IMR-90 (cell line): ENCODE results near the gene NTN4. TPM values are rescaled to one million over a fixed set of nuclear protein-coding genes. Genes with fewer than 3 reads are reported as not detected.

Experiments
- ATAC-seq: fragments of 200-7000 bp; cut with Tn5 transposase; 2 replicates; pipeline ENCODE4 v1.9.1; 2020; ENCODE audit warnings: low read depth, mild to moderate bottlenecking, moderate library complexity
- BruUV-seq: library from RNA; stranded (reverse); fragments of 400-500 nt; replicated peaks from 2 replicates; lab custom pipeline; 2021; lab: Mats Ljungman, UMichigan
- CTCF ChIA-PET: fragments of 300-600 bp; formaldehyde crosslinking; extraction: SDS; loops from one replicate; lab custom pipeline; 2021; ENCODE audit warnings: antibody characterized with exemption; lab: Yijun Ruan, JAX
- POLR2A ChIA-PET: fragments of 300-600 bp; sonication (Branson Sonifier 250); formaldehyde crosslinking; loops from one replicate; lab custom pipeline; 2022; ENCODE audit warnings: antibody characterized with exemption; ENCODE audit not compliant: unreplicated experiment; lab: Charles Lee
- DNase-seq: peaks from one replicate; pipeline ENCODE4 v3.0.0; 2013
- H2AFZ ChIP-seq: replicated peaks from 2 replicates; pipeline ENCODE3; 2013; ENCODE audit warnings: low read length, mild to moderate bottlenecking; ENCODE audit not compliant: poor library complexity
- H2AK5ac ChIP-seq: 2 replicates; pipeline ENCODE4 v1.6.1; 2013; ENCODE audit warnings: low read depth, low read length, inconsistent platforms
- H2AK9ac ChIP-seq: replicated peaks from 2 replicates; pipeline ENCODE3; 2013; ENCODE audit warnings: mild to moderate bottlenecking, low read depth, low read length, moderate library complexity; ENCODE audit not compliant: poor library complexity
- H2BK120ac ChIP-seq: 2 replicates; pipeline ENCODE4 v1.6.1; 2013; ENCODE audit warnings: low read depth, low read length, inconsistent platforms
- H2BK15ac ChIP-seq: 3 replicates; pipeline ENCODE4 v1.6.1; 2013; ENCODE audit warnings: low read depth, low read length, inconsistent platforms
- H2BK20ac ChIP-seq: 2 replicates; pipeline ENCODE4 v1.6.1; 2013; ENCODE audit warnings: low read depth, mild to moderate bottlenecking, inconsistent platforms, low read length, moderate library complexity
- H2BK5ac ChIP-seq: 2 replicates; pipeline ENCODE4 v1.6.1; 2013; ENCODE audit warnings: mild to moderate bottlenecking, low read depth, low read length, inconsistent platforms; ENCODE audit not compliant: poor library complexity, severe bottlenecking
- H3K14ac ChIP-seq: replicated peaks from 2 replicates; pipeline ENCODE4 v1.6.1; 2013; ENCODE audit warnings: low read depth, low read length, inconsistent platforms
- H3K18ac ChIP-seq: 2 replicates; pipeline ENCODE4 v1.6.1; 2013; ENCODE audit warnings: low read depth, low read length, control low read depth
- H3K23ac ChIP-seq: 2 replicates; pipeline ENCODE4 v1.6.1; 2013; ENCODE audit warnings: low read depth, low read length, inconsistent platforms
- H3K27ac ChIP-seq: 2 replicates; pipeline ENCODE4 v1.5.1; 2013; ENCODE audit warnings: mild to moderate bottlenecking, control low read depth, low read length; ENCODE audit not compliant: insufficient read depth
- H3K27me3 ChIP-seq: 2 replicates; pipeline ENCODE4 v1.6.1; 2013; ENCODE audit warnings: low read length; ENCODE audit not compliant: control insufficient read depth, insufficient read depth
- H3K36me3 ChIP-seq: 2 replicates; pipeline ENCODE4 v1.6.1; 2013; ENCODE audit warnings: low read length, mixed read lengths; ENCODE audit not compliant: control insufficient read depth, insufficient read depth
- H3K4ac ChIP-seq: 2 replicates; pipeline ENCODE4 v1.6.1; 2013; ENCODE audit warnings: low read depth, low read length, inconsistent platforms
- H3K4me1 ChIP-seq: 2 replicates; pipeline ENCODE4 v1.6.1; 2013; ENCODE audit warnings: low read length, mixed read lengths; ENCODE audit not compliant: control insufficient read depth, insufficient read depth
- H3K4me2 ChIP-seq: 2 replicates; pipeline ENCODE4 v1.6.1; 2013; ENCODE audit warnings: low read depth, mild to moderate bottlenecking, control low read depth, low read length, moderate library complexity
- H3K4me3 ChIP-seq: 2 replicates; pipeline ENCODE4 v1.5.1; 2013; ENCODE audit warnings: low read depth, mild to moderate bottlenecking, control low read depth, low read length, moderate library complexity; ENCODE audit not compliant: insufficient read depth
- H3K56ac ChIP-seq: 2 replicates; pipeline ENCODE4 v1.6.1; 2013; ENCODE audit warnings: low read length, inconsistent platforms; ENCODE audit not compliant: insufficient read depth; ENCODE audit errors: extremely low read depth
- H3K79me1 ChIP-seq, 2 experiments: 2 replicates each; pipeline ENCODE4 v1.6.1; 2013; ENCODE audit warnings: low read length in 2 of 2, inconsistent platforms in 1 of 2, low read depth in 1 of 2
- H3K9ac ChIP-seq: 2 replicates; pipeline ENCODE4 v1.6.1; 2013; ENCODE audit warnings: low read depth, low read length, control low read depth
- H3K9me1 ChIP-seq: 2 replicates; pipeline ENCODE4 v1.6.1; 2013; ENCODE audit warnings: low read length, inconsistent platforms; ENCODE audit not compliant: insufficient read depth
- H3K9me3 ChIP-seq: 2 replicates; pipeline ENCODE4 v1.6.1; 2013; ENCODE audit warnings: low read length; ENCODE audit not compliant: control insufficient read depth, insufficient read depth
- H4K20me1 ChIP-seq: 2 replicates; pipeline ENCODE4 v1.6.1; 2013; ENCODE audit warnings: low read length, inconsistent platforms; ENCODE audit not compliant: insufficient read depth
- H4K5ac ChIP-seq: 2 replicates; pipeline ENCODE4 v1.6.1; 2013; ENCODE audit warnings: mild to moderate bottlenecking, low read depth, low read length, control low read depth
- H4K8ac ChIP-seq, 2 experiments: 2 replicates each; pipeline ENCODE4 v1.6.1; 2013; ENCODE audit warnings: low read depth in 2 of 2, low read length in 2 of 2, control low read depth in 1 of 2, inconsistent platforms in 1 of 2
- H4K91ac ChIP-seq: 2 replicates; pipeline ENCODE4 v1.6.1; 2013; ENCODE audit warnings: low read depth, low read length, inconsistent platforms; ENCODE audit not compliant: insufficient read depth
- RFX5 ChIP-seq: IDR thresholded peaks from 2 replicates; pipeline ENCODE4 v1.8.0; 2012; ENCODE audit warnings: low read depth, mild to moderate bottlenecking, low read length, moderate library complexity
- WGBS, 2 experiments: methylation state at CpG; one replicate each; pipeline versions ENCODE4 v1.1.5 to v1.1.7; 2013; ENCODE audit warnings: missing lambda C conversion rate in 2 of 2; ENCODE audit not compliant: insufficient read length in 1 of 2; ENCODE audit errors: extremely low coverage in 2 of 2; 5-methylcytosine and 5-hydroxymethylcytosine counted together
- dilution Hi-C: fragments of 300-500 bp; cut with HindIII; formaldehyde crosslinking; loops from one replicate; pipeline ENCODE4 v1.14.3; 2018; ENCODE audit warnings: low sequenced_read_pairs; ENCODE audit not compliant: unreplicated experiment
- in situ Hi-C: fragments of 300-500 bp; cut with MboI; formaldehyde crosslinking; loops from 3 replicates; pipeline ENCODE4 v1.14.3; 2019; ENCODE audit warnings: low sequenced_read_pairs, inconsistent platforms, mixed read lengths
- intact Hi-C: fragments of 100-400 bp; cut with micrococcal nuclease; formaldehyde crosslinking; loops from 2 replicates; pipeline ENCODE4 v1.10.0; 2022
- polyA plus RNA-seq, 3 experiments: library from polyadenylated mRNA; depleted of rRNA; stranded (reverse); fragments of >200 nt; gene quantifications; 2 replicates each; pipeline ENCODE4 v1.2.3, GENCODE V29; 2012; ENCODE audit warnings: low replicate concordance in 1 of 3
- total RNA-seq: library from RNA; depleted of rRNA; stranded (reverse); fragments of >200 nt; gene quantifications from 2 replicates; pipeline ENCODE4 v1.2.3, GENCODE V29; 2012

The NTN4 gene
- total and polyA plus RNA-seq, 2 of the 4 experiments (the other 2 are of a cell fraction) = 54.6 to 56.6 TPM

- CTCF ChIA-PET = interaction anchor here (1.1 kb wide), 1 partner anchor 10 kb away, joined by 3 read pairs; no protein-coding TSS in a partner anchor
- Histone ChIP-seq H3K36me3 (peaks cover 10% of the 10 kb centered on the region; the same call in 1 of the 2 replicates), H3K27me3 (no peaks in the 10 kb centered on the region), H2BK15ac (no peak overlapping the region), H2AK9ac (no peak overlapping the region), H2AK5ac (no peak overlapping the region), H3K18ac (no peak overlapping the region), H4K91ac (no peak overlapping the region), H3K4me3 (no peak overlapping the region), H4K8ac (no peak overlapping the region), H4K20me1 (peaks cover 3% of the 10 kb centered on the region; the same call in 1 of the 2 replicates), H3K9me1 (no peaks in the 10 kb centered on the region), H3K14ac (no peak overlapping the region), H2BK5ac (no peak overlapping the region), H3K9me3 (no peaks in the 10 kb centered on the region), H4K5ac (no peak overlapping the region), H2BK120ac (no peak overlapping the region), H3K27ac (no peak overlapping the region), H2BK20ac (no peak overlapping the region), H3K79me1 (peaks cover 0 to 14% of the 10 kb centered on the region in 2 experiments; a peak in 3 of 4 replicates), H3K4ac (no peak overlapping the region), H3K56ac (no peak overlapping the region), H3K4me1 (peaks cover 9% of the 10 kb centered on the region; the same call in 1 of the 2 replicates), H3K23ac (no peak overlapping the region), H2AFZ (no peak overlapping the region), H3K4me2 (no peak overlapping the region), H3K9ac (no peak overlapping the region)
- ATAC-seq (no peak), DNase-seq (no peak)
- in situ Hi-C loops = no loop called here
- no peak for TF ChIP-seq RFX5
- dilution Hi-C loops = no loop called here
- WGBS, 2 experiments = no CpG with 5 or more reads among the region's 1 CpG
- BruUV-seq = no TSS peak
- POLR2A ChIA-PET = no interaction called here
- intact Hi-C loops = loop anchor here (5.0 to 10.0 kb wide), 2 partner anchors 108 to 146 kb away; no protein-coding TSS in a partner anchor
Observed at GRCh38 chr12:95730457-95730856, 60.1 kb downstream of the NTN4 start.
